Right cardiac atrium (tissue), 5 donors: ENCODE results near the gene SNAP91. TPM values are rescaled to one million over a fixed set of nuclear protein-coding genes. Genes with fewer than 3 reads are reported as not detected.
A peak's percentile ranks its signal among the peaks of the same experiment; 100 is the strongest.

Experiments
- ATAC-seq, 2 donors: fragments of 200-7000 bp; cut with Tn5 transposase; one replicate each; pipeline versions ENCODE4 v1.8.0 to v1.9.1; 2020; ENCODE audit warnings: moderate library complexity in 2 of 2, mild to moderate bottlenecking in 1 of 2
- DNase-seq, 3 donors: peaks; one replicate each; pipeline ENCODE4 v3.0.0-alpha.2; 2020
- H3K27ac ChIP-seq: one replicate; pipeline ENCODE4 v1.5.1; 2013; ENCODE audit warnings: mild to moderate bottlenecking, low read length, control low read depth, moderate library complexity
- H3K27me3 ChIP-seq: one replicate; pipeline ENCODE4 v1.6.1; 2013; ENCODE audit not compliant: control insufficient read depth, insufficient read depth
- H3K4me1 ChIP-seq: one replicate; pipeline ENCODE4 v1.6.1; 2013; ENCODE audit warnings: low read length; ENCODE audit not compliant: control insufficient read depth, insufficient read depth
- H3K4me3 ChIP-seq: one replicate; pipeline ENCODE4 v1.5.1; 2013; ENCODE audit warnings: low read length, control low read depth
- H3K9me3 ChIP-seq: one replicate; pipeline ENCODE4 v1.6.1; 2013; ENCODE audit warnings: low read length; ENCODE audit not compliant: control insufficient read depth
- WGBS: extraction: QIAGEN DNeasy Blood & Tissue Kit; methylation state at CpG from one replicate; pipeline ENCODE4 v1.1.7; 2013; 5-methylcytosine and 5-hydroxymethylcytosine counted together
- intact Hi-C, 4 donors: fragments of 100-400 bp; cut with DNase I; formaldehyde crosslinking; loops; one replicate each; pipeline versions ENCODE4 v1.11.0 to v1.14.0; 2022 to 2023
- polyA plus RNA-seq: library from polyadenylated mRNA; stranded (reverse); fragments of 200-250 nt; gene quantifications from one replicate; pipeline ENCODE4 v1.2.3, GENCODE V29; 2013
- total RNA-seq, 4 donors: library from RNA; stranded (reverse); fragmentation: NEBNext Ultra II Directional; extraction: Animal tissue kit (Norgen Biotek cat#: 25700); gene quantifications; one replicate each; pipeline ENCODE4 v1.2.1, GENCODE V29; 2021
- donor health status: healthy with polysubstance abuse.
- donor health status: DM: no; HTN: yes; CAD: no.
- donor health status: DM: no; HTN: no; CAD: no.
- donor health status: DM: no; HTN: yes; CAD: no; lungs with severe emphysema.
- donor health status: DM: yes; HTN: yes; CAD: no.

Gene SNAP91
- total and polyA plus RNA-seq, 5 donors = 0.11 to 0.89 (median 0.18) TPM; not detected in 2

- ATAC-seq = no peak
- intact Hi-C loops = no loop called here
- 35% methylated on average over 8 of the region's 8 CpGs for WGBS
Measured at GRCh38 chr6:83709748-83710050, 798 bp upstream of the SNAP91 start.

GRCh38 chr6:83708546-83708969, 343 bp downstream of the SNAP91 start:
- ATAC-seq (peak; percentile 11 to 46), DNase-seq (peak in 1 of 3 donors; percentile 51)
- H3K4me1 ChIP-seq = no peaks in the 10 kb centered on the region
- peaks cover 2% of the 10 kb centered on the region for H3K27me3 ChIP-seq
- no peaks in the 10 kb centered on the region for H3K9me3 ChIP-seq
- intact Hi-C loops = no loop called here
- peak overlapping the region; percentile 64 for H3K4me3 ChIP-seq
- WGBS = under 1% methylated on average over 52 of the region's 52 CpGs
- H3K27ac ChIP-seq = no peak overlapping the region

More at GRCh38 chr6:83709748-83710050, 798 bp upstream of the SNAP91 start:
- no peaks in the 10 kb centered on the region for H3K4me1 ChIP-seq
- no peak for DNase-seq
- no peak overlapping the region for H3K4me3 ChIP-seq
- H3K27ac ChIP-seq = no peak overlapping the region
- H3K9me3 ChIP-seq = no peaks in the 10 kb centered on the region
- H3K27me3 ChIP-seq = peaks cover 2% of the 10 kb centered on the region

GRCh38 chr6:83707829-83708545, 914 bp downstream of the SNAP91 start:
- Histone ChIP-seq H3K4me3 (peak overlapping the region; percentile 64), H3K9me3 (no peaks in the 10 kb centered on the region), H3K27me3 (peaks cover 2% of the 10 kb centered on the region), H3K27ac (no peak overlapping the region), H3K4me1 (no peaks in the 10 kb centered on the region)
- WGBS = 2% methylated on average over 53 of the region's 53 CpGs
- intact Hi-C loops = no loop called here
- ATAC-seq (peak; percentile 24 to 25), DNase-seq (peak in 1 of 3 donors; percentile 46)

GRCh38 chr6:83702749-83703148, 6.2 kb downstream of the SNAP91 start:
- 59% methylated on average over 2 of the region's 2 CpGs for WGBS
- DNase-seq (no peak), ATAC-seq (no peak)
- H3K4me1 ChIP-seq = no peaks in the 10 kb centered on the region
- peaks cover 2% of the 10 kb centered on the region for H3K27me3 ChIP-seq
- H3K27ac ChIP-seq = no peak overlapping the region
- no peak overlapping the region for H3K4me3 ChIP-seq
- H3K9me3 ChIP-seq = no peaks in the 10 kb centered on the region
- intact Hi-C loops = no loop called here

- Histone ChIP-seq H3K4me1 (no peaks in the 10 kb centered on the region), H3K27ac (no peak overlapping the region), H3K27me3 (peaks cover under 1% of the 10 kb centered on the region), H3K9me3 (no peaks in the 10 kb centered on the region), H3K4me3 (no peak overlapping the region)
- no peak for ATAC-seq
- WGBS = 55% methylated on average over 1 of the region's 1 CpG
- intact Hi-C loops = no loop called here
- no peak for DNase-seq
Measured at GRCh38 chr6:83702077-83702476, 6.8 kb downstream of the SNAP91 start.

- H3K27me3 ChIP-seq = no peaks in the 10 kb centered on the region
- intact Hi-C loops = no loop called here
- no peak for ATAC-seq
- no peak overlapping the region for H3K4me3 ChIP-seq
- 89% methylated on average over 1 of the region's 1 CpG for WGBS
- no peaks in the 10 kb centered on the region for H3K4me1 ChIP-seq
- H3K27ac ChIP-seq = no peak overlapping the region
- DNase-seq = no peak
- H3K9me3 ChIP-seq = no peaks in the 10 kb centered on the region
Measured at GRCh38 chr6:83696674-83697073, 12.2 kb downstream of the SNAP91 start.

GRCh38 chr6:83685481-83685880, 23.4 kb downstream of the SNAP91 start:
- no peaks in the 10 kb centered on the region for H3K9me3 ChIP-seq
- intact Hi-C loops = no loop called here
- H3K27ac ChIP-seq = no peak overlapping the region
- WGBS = 93% methylated on average over 3 of the region's 3 CpGs
- no peak for DNase-seq
- no peaks in the 10 kb centered on the region for H3K27me3 ChIP-seq
- H3K4me1 ChIP-seq = no peaks in the 10 kb centered on the region
- no peak overlapping the region for H3K4me3 ChIP-seq
- ATAC-seq = no peak

GRCh38 chr6:83677791-83678190, 31.1 kb downstream of the SNAP91 start:
- Histone ChIP-seq H3K4me3 (no peak overlapping the region), H3K27ac (no peak overlapping the region)
- intact Hi-C loops = no loop called here

GRCh38 chr6:83637953-83638352, 70.9 kb downstream of the SNAP91 start:
- ATAC-seq = no peak
- Histone ChIP-seq H3K4me1 (no peaks in the 10 kb centered on the region), H3K4me3 (no peak overlapping the region), H3K27me3 (no peaks in the 10 kb centered on the region), H3K27ac (no peak overlapping the region), H3K9me3 (no peaks in the 10 kb centered on the region)
- 92% methylated on average over 7 of the region's 7 CpGs for WGBS
- peak in 1 of 3 donors; percentile 33 for DNase-seq
- intact Hi-C loops = no loop called here

More at GRCh38 chr6:83677791-83678190, 31.1 kb downstream of the SNAP91 start:
- ATAC-seq (no peak), DNase-seq (no peak)
- no peaks in the 10 kb centered on the region for H3K9me3 ChIP-seq
- no peaks in the 10 kb centered on the region for H3K27me3 ChIP-seq
- no peaks in the 10 kb centered on the region for H3K4me1 ChIP-seq

GRCh38 chr6:83636800-83637199, 72.1 kb downstream of the SNAP91 start:
- Histone ChIP-seq H3K27me3 (no peaks in the 10 kb centered on the region), H3K4me1 (no peaks in the 10 kb centered on the region), H3K27ac (no peak overlapping the region), H3K4me3 (no peak overlapping the region), H3K9me3 (no peaks in the 10 kb centered on the region)
- intact Hi-C loops = no loop called here
- WGBS = 84% methylated on average over 7 of the region's 7 CpGs
- DNase-seq = no peak
- no peak for ATAC-seq

- no peaks in the 10 kb centered on the region for H3K4me1 ChIP-seq
- WGBS = 69% methylated on average over 5 of the region's 5 CpGs
- no peaks in the 10 kb centered on the region for H3K9me3 ChIP-seq
- no peak overlapping the region for H3K4me3 ChIP-seq
- no peaks in the 10 kb centered on the region for H3K27me3 ChIP-seq
- intact Hi-C loops = no loop called here
- DNase-seq (peak in 1 of 3 donors; percentile 5), ATAC-seq (no peak)
- no peak overlapping the region for H3K27ac ChIP-seq
Measured at GRCh38 chr6:83633609-83634008, 75.3 kb downstream of the SNAP91 start.

- WGBS = 66% methylated on average over 2 of the region's 2 CpGs
- DNase-seq (no peak), ATAC-seq (no peak)
- Histone ChIP-seq H3K27ac (no peak overlapping the region), H3K27me3 (no peaks in the 10 kb centered on the region), H3K9me3 (no peaks in the 10 kb centered on the region), H3K4me3 (no peak overlapping the region), H3K4me1 (no peaks in the 10 kb centered on the region)
- intact Hi-C loops = no loop called here
Measured at GRCh38 chr6:83633149-83633548, 75.8 kb downstream of the SNAP91 start.
